Naive thymus-derived CD4-positive, alpha-beta T cell (primary cell): ENCODE data around the gene EYS. TPM values are rescaled to one million over a fixed set of nuclear protein-coding genes. Genes with fewer than 3 reads are reported as not detected.

ENCODE experiments used
- ATAC-seq: fragments of 150-1000 bp; cut with Tn5 transposase; 2 replicates; pipeline ENCODE4 v1.10.0; 2021; ENCODE audit warnings: mild to moderate bottlenecking, moderate library complexity
- CTCF ChIA-PET: fragments of 350-600 bp; sonication (Branson Sonifier 250); formaldehyde crosslinking; loops from one replicate; lab custom pipeline; 2021; ENCODE audit warnings: antibody characterized with exemption; lab: Charles Lee
- POLR2A ChIA-PET: fragments of 350-600 bp; sonication (Branson Sonifier 250); formaldehyde crosslinking; loops from one replicate; lab custom pipeline; 2021; ENCODE audit warnings: antibody characterized with exemption, inconsistent platforms; lab: Charles Lee
- DNase-seq, 9 donors: peaks; one replicate each; pipeline versions ENCODE4 v3.0.0 to v3.0.0-alpha.2; 2020 to 2022; ENCODE audit warnings: mixed read lengths in 1 of 9
- H3K27ac ChIP-seq: one replicate; pipeline ENCODE4 v1.7.0; 2013; ENCODE audit warnings: mild to moderate bottlenecking, low read depth, low read length, moderate library complexity
- H3K27me3 ChIP-seq, 2 donors: one replicate each; pipeline ENCODE4 v1.7.0; 2013; ENCODE audit warnings: low read length in 2 of 2, mild to moderate bottlenecking in 2 of 2, moderate library complexity in 2 of 2; ENCODE audit not compliant: control insufficient read depth in 2 of 2, insufficient read depth in 2 of 2
- H3K36me3 ChIP-seq, 3 experiments: 1 replicate in 2 of 3; 2 replicates in 1 of 3; pipeline ENCODE4 v1.7.0; 2013; ENCODE audit warnings: low read length in 3 of 3, mild to moderate bottlenecking in 3 of 3, moderate library complexity in 1 of 3; ENCODE audit not compliant: insufficient read depth in 3 of 3, control insufficient read depth in 2 of 3
- H3K4me1 ChIP-seq, 2 donors: one replicate each; pipeline ENCODE4 v1.7.0; 2013; ENCODE audit warnings: low read length in 2 of 2, mild to moderate bottlenecking in 2 of 2, moderate library complexity in 1 of 2; ENCODE audit not compliant: control insufficient read depth in 2 of 2, insufficient read depth in 2 of 2
- H3K4me3 ChIP-seq: 2 replicates; pipeline ENCODE4 v1.7.0; 2013; ENCODE audit warnings: mild to moderate bottlenecking, low read length
- H3K9me3 ChIP-seq, 3 experiments: 1 replicate in 2 of 3; 2 replicates in 1 of 3; pipeline ENCODE4 v1.7.0; 2013; ENCODE audit warnings: low read length in 3 of 3; ENCODE audit not compliant: control insufficient read depth in 2 of 3
- H3K27ac Mint-ChIP-seq, 9 donors: one replicate each; pipeline ENCODE4 v1.8.0; 2020 to 2022; ENCODE audit warnings: mixed read lengths in 9 of 9, mild to moderate bottlenecking in 8 of 9, moderate library complexity in 5 of 9, inconsistent platforms in 2 of 9
- H3K27me3 Mint-ChIP-seq, 5 donors: one replicate each; pipeline ENCODE4 v1.8.0; 2021 to 2022; ENCODE audit warnings: mixed read lengths in 5 of 5, mild to moderate bottlenecking in 1 of 5
- H3K36me3 Mint-ChIP-seq, 5 donors: one replicate each; pipeline ENCODE4 v1.8.0; 2020 to 2022; ENCODE audit warnings: mixed read lengths in 5 of 5, mild to moderate bottlenecking in 3 of 5, inconsistent platforms in 1 of 5
- H3K4me1 Mint-ChIP-seq, 7 donors: one replicate each; pipeline ENCODE4 v1.8.0; 2020 to 2022; ENCODE audit warnings: mixed read lengths in 7 of 7, mild to moderate bottlenecking in 3 of 7, inconsistent platforms in 1 of 7
- H3K4me3 Mint-ChIP-seq, 10 donors: one replicate each; pipeline ENCODE4 v1.8.0; 2020 to 2022; ENCODE audit warnings: mild to moderate bottlenecking in 10 of 10, mixed read lengths in 10 of 10, moderate library complexity in 6 of 10, inconsistent platforms in 2 of 10
- H3K9me3 Mint-ChIP-seq, 11 donors: one replicate each; pipeline ENCODE4 v1.8.0; 2020 to 2022; ENCODE audit warnings: mixed read lengths in 11 of 11, mild to moderate bottlenecking in 4 of 11, inconsistent platforms in 1 of 11, moderate library complexity in 1 of 11
- intact Hi-C, 2 donors: fragments of 100-400 bp; cut with micrococcal nuclease; formaldehyde crosslinking; loops; one replicate each; pipeline ENCODE4 v1.15.1; 2023
- polyA plus RNA-seq, 2 donors: library from polyadenylated mRNA; unstranded; fragments of 300-500 nt; fragmentation: Illumina TruSeq; gene quantifications; one replicate each; pipeline ENCODE4 v1.2.3, GENCODE V29; 2021
- total RNA-seq, 6 experiments: library from RNA in 5 of 6; stranded (reverse) in 5 of 6; gene quantifications; 1 replicate in 5 of 6; 2 replicates in 1 of 6; pipeline ENCODE4 v1.2.3 and lab custom pipeline; 2021 to 2026

EYS gene
- total and polyA plus RNA-seq, 7 experiments from 2014 or later, result 0.07 to 0.21 (median 0.13) TPM; not detected in 4

DNA sequence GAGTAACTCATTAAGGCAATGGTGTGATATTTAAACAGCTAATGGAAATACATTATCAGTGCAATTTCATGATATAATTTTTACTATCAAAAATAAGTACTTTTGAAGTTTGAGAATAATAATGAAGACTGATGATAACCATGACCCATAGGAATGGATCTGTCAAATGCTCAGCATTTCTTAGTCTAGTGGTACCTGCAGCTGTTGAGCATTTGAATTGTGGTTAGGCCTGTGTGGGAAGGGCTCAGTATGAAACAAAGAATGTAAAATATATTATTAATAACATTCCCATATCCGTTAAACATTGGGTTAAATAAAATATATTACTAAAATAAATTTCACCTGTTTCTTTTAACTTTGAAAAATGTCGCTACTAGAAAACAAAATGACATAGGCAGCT, 1898.5 kb downstream of the EYS start:
- H3K4me1 ChIP-seq, result no peaks in the 10 kb centered on the region
- CTCF ChIA-PET, result no interaction called here
- DNase-seq, result no peak

DNA sequence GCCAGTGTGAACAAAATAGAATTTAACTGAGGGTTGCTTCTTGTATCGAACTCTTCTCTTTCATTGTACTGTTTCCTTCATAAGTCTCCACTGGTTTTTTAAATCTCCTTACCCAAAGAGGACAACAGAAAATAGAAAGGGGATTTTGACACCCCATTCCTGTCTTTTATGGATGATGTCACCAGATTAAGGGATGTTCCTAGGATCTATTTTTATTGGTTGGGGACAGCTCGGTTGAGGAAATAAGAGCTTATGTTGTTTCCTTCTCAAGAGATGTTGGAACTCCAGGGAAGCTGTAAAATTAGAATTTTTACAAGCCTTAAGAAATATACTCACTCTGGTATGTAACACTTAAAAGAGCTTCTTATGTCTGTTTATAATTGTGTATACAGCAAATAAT, 1900.0 kb downstream of the EYS start:
- no peaks in the 10 kb centered on the region for H3K9me3 Mint-ChIP-seq
- H3K36me3 Mint-ChIP-seq, result no peaks in the 10 kb centered on the region
- Histone ChIP-seq H3K4me3 (no peak overlapping the region), H3K4me1 (no peaks in the 10 kb centered on the region), H3K27me3 (no peaks in the 10 kb centered on the region), H3K27ac (no peak overlapping the region), H3K36me3 (no peaks in the 10 kb centered on the region), H3K9me3 (no peaks in the 10 kb centered on the region)
- DNase-seq (no peak), ATAC-seq (no peak)
- CTCF ChIA-PET, result no interaction called here
- no peak overlapping the region for H3K27ac Mint-ChIP-seq
- POLR2A ChIA-PET, result no interaction called here
- H3K27me3 Mint-ChIP-seq, result peaks cover 0 to 8% (median 5%) of the 10 kb centered on the region in 5 donors
- intact Hi-C loops, result no loop called here
- H3K4me1 Mint-ChIP-seq, result peaks cover 0 to 3% (median 0%) of the 10 kb centered on the region in 7 donors
- H3K4me3 Mint-ChIP-seq, result no peak overlapping the region

More for the DNA sequence above, 1898.5 kb downstream of the EYS start:
- Histone ChIP-seq H3K36me3 (no peaks in the 10 kb centered on the region), H3K27ac (no peak overlapping the region), H3K9me3 (no peaks in the 10 kb centered on the region), H3K27me3 (no peaks in the 10 kb centered on the region), H3K4me3 (no peak overlapping the region)
- no peaks in the 10 kb centered on the region for H3K9me3 Mint-ChIP-seq
- H3K36me3 Mint-ChIP-seq, result no peaks in the 10 kb centered on the region
- H3K4me1 Mint-ChIP-seq, result peaks cover 0 to 3% (median 0%) of the 10 kb centered on the region in 7 donors
- no peak overlapping the region for H3K27ac Mint-ChIP-seq
- ATAC-seq, result no peak
- intact Hi-C loops, result no loop called here
- H3K4me3 Mint-ChIP-seq, result no peak overlapping the region
- POLR2A ChIA-PET, result no interaction called here
- peaks cover under 1 to 12% (median 5%) of the 10 kb centered on the region in 5 donors for H3K27me3 Mint-ChIP-seq

DNA sequence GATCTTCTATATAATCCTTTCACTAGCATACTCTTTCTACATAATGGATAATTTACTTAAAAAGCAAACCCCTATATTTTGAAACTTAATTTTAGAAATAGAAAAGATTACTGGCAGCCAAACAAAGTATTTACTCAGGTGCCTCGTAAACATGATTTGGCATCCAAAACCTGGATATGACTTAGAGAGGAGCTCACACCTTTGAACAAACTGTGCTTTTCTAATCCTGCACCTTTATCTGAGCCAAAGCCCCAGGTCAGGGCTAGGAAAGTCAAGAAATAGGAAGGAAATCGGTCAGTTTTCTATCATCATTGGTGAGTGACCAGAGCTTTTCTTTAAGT, 1900.5 kb downstream of the EYS start:
- no peaks in the 10 kb centered on the region for H3K36me3 Mint-ChIP-seq
- intact Hi-C loops, result no loop called here
- H3K9me3 Mint-ChIP-seq, result no peaks in the 10 kb centered on the region
- ATAC-seq (no peak), DNase-seq (no peak)
- Histone ChIP-seq H3K36me3 (no peaks in the 10 kb centered on the region), H3K4me1 (no peaks in the 10 kb centered on the region), H3K27me3 (no peaks in the 10 kb centered on the region), H3K27ac (no peak overlapping the region), H3K9me3 (no peaks in the 10 kb centered on the region), H3K4me3 (no peak overlapping the region)
- H3K4me3 Mint-ChIP-seq, result no peak overlapping the region
- peaks cover 0 to 3% (median 0%) of the 10 kb centered on the region in 7 donors for H3K4me1 Mint-ChIP-seq
- H3K27ac Mint-ChIP-seq, result no peak overlapping the region
- CTCF ChIA-PET, result no interaction called here
- POLR2A ChIA-PET, result no interaction called here
- H3K27me3 Mint-ChIP-seq, result peaks cover 0 to 5% (median 3%) of the 10 kb centered on the region in 5 donors

DNA sequence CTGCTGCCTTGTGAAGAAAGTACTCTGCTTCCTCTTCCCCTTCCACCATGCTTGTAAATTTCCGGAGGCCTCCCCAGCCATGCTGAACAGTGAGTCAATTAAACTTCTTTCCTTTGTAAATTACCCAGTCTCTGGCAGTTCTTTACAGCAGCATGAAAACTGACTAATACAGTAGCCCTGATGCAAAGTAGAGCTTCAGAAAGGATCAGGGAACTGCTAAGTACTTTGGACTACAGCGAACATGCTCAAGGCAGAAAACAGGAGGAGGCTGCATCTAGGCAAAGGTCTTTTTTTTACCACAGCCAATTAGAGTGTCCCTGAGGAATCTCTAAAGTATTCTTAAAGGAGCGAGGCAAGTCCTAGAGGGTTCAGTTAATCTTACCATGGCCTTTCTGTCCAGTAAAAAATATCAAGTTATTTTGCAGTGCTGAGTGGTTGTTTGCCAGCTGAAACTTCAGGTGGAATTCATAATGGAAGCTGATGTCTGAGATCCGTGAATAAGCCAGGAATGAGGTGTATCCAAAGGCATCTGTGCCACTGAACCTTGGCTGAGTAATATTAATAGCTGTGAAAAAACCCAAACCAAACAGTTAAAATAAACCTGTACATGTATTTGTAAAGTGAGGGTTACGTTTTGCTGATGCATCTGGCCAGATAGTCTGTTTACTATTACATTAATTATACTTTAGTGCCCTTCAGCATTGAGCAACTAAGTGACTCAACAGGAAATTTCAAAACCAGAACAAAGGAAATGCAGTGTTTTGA, 1901.0 kb downstream of the EYS start:
- Histone ChIP-seq H3K4me1 (no peaks in the 10 kb centered on the region), H3K27me3 (no peaks in the 10 kb centered on the region), H3K27ac (no peak overlapping the region), H3K4me3 (no peak overlapping the region), H3K36me3 (no peaks in the 10 kb centered on the region), H3K9me3 (no peaks in the 10 kb centered on the region)
- intact Hi-C loops, result no loop called here
- Mint-ChIP-seq H3K27ac (no peak overlapping the region), H3K27me3 (peaks cover 0 to 5% (median 2%) of the 10 kb centered on the region in 5 donors), H3K9me3 (no peaks in the 10 kb centered on the region), H3K36me3 (no peaks in the 10 kb centered on the region), H3K4me3 (peak overlapping the region in 1 of 10 donors; percentile 11), H3K4me1 (peaks cover 0 to 3% (median 0%) of the 10 kb centered on the region in 7 donors)
- ATAC-seq (peak; percentile 80), DNase-seq (no peak)
- ChIA-PET CTCF (no interaction called here), POLR2A (no interaction called here)

DNA sequence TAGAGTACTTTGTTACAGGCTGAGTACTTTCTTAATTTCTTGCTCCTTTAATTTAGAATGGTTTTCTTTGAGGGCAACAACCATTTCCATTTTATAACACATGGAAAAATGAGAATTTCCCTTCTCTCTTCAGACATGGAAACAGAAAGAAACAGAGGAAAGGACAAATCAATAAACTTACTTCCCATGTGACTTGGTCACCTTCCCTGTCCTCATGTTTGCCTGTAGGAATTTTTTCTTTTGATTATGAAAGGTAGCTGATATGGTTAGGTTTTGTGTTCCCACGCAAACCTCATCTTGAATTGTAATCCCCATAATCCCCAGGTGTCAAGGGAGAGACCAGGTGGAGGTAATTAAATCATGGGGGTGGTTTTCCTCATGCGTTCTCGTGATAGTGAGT, 1901.7 kb downstream of the EYS start:
- H3K27ac ChIP-seq, result no peak overlapping the region
- H3K4me3 Mint-ChIP-seq, result peak overlapping the region in 1 of 10 donors; percentile 11
- no peaks in the 10 kb centered on the region for H3K36me3 Mint-ChIP-seq
- H3K9me3 ChIP-seq, result no peaks in the 10 kb centered on the region
- H3K4me1 ChIP-seq, result no peaks in the 10 kb centered on the region
- DNase-seq (no peak), ATAC-seq (no peak)
- no peak overlapping the region for H3K4me3 ChIP-seq
- peaks cover 0 to 5% (median 2%) of the 10 kb centered on the region in 5 donors for H3K27me3 Mint-ChIP-seq
- H3K27me3 ChIP-seq, result no peaks in the 10 kb centered on the region
- H3K4me1 Mint-ChIP-seq, result peaks cover 0 to 3% (median 0%) of the 10 kb centered on the region in 7 donors
- intact Hi-C loops, result no loop called here
- H3K9me3 Mint-ChIP-seq, result no peaks in the 10 kb centered on the region
- no peaks in the 10 kb centered on the region for H3K36me3 ChIP-seq
- CTCF ChIA-PET, result no interaction called here
- POLR2A ChIA-PET, result no interaction called here
- no peak overlapping the region for H3K27ac Mint-ChIP-seq

DNA sequence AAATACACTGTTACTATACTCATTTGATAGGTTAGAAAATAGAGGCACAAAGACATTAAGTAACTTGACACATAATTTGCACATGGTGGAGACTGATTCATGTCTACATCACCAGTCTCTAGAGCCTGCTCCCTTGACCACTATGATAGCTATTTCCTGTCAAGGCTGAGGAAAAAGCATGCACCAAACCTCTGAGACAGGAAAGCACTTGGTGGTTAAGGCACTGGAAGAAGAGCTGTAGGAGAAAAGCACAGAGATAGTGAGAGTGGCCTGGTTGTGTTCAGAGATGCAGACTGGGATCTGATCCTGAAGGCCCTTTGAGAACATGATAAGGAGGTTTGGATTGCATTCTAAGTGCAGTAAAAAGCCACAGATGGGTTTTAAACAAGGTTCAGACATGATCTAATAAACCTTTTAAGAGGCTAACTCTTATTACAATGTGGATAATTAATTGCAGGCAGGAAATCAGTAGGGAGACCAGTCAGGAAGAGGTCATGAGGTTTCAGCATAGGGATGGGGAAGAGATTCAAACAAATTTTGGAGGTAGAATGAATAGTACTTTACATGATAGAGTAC, 1902.6 kb downstream of the EYS start:
- ATAC-seq (no peak), DNase-seq (no peak)
- Mint-ChIP-seq H3K4me3 (no peak overlapping the region), H3K36me3 (no peaks in the 10 kb centered on the region), H3K27ac (no peak overlapping the region), H3K9me3 (no peaks in the 10 kb centered on the region), H3K27me3 (peaks cover 2 to 9% (median 5%) of the 10 kb centered on the region in 5 donors), H3K4me1 (peaks cover 0 to 3% (median 0%) of the 10 kb centered on the region in 7 donors)
- CTCF ChIA-PET, result no interaction called here
- no peaks in the 10 kb centered on the region for H3K9me3 ChIP-seq
- H3K36me3 ChIP-seq, result no peaks in the 10 kb centered on the region
- no peak overlapping the region for H3K4me3 ChIP-seq
- intact Hi-C loops, result no loop called here
- POLR2A ChIA-PET, result no interaction called here
- H3K27ac ChIP-seq, result no peak overlapping the region
- no peaks in the 10 kb centered on the region for H3K4me1 ChIP-seq
- H3K27me3 ChIP-seq, result no peaks in the 10 kb centered on the region

DNA sequence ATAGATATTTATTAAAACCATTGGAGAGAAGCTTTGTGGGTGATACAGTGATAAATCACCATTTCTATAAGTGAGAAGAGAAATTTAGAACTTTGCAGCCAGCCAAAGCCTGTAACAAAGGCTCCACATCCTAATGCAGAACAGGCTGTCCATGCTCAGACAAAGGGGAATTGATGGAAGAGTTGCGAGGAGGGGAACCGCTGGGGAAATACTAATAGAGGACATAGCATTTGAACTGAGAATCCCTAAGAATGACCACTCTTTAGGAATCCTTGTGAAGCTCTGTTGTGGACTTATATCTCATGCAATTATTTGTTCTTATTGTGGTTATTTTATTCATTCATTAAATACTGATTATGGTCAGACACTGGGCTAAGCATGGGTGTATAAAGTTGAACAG, 1903.7 kb downstream of the EYS start:
- no peak overlapping the region for H3K4me3 Mint-ChIP-seq
- intact Hi-C loops, result no loop called here
- CTCF ChIA-PET, result no interaction called here
- no peaks in the 10 kb centered on the region for H3K27me3 ChIP-seq
- ATAC-seq (no peak), DNase-seq (no peak)
- POLR2A ChIA-PET, result no interaction called here
- no peaks in the 10 kb centered on the region for H3K9me3 ChIP-seq
- no peaks in the 10 kb centered on the region for H3K36me3 Mint-ChIP-seq
- H3K4me1 Mint-ChIP-seq, result peaks cover 0 to 3% (median 0%) of the 10 kb centered on the region in 7 donors
- H3K9me3 Mint-ChIP-seq, result no peaks in the 10 kb centered on the region
- H3K36me3 ChIP-seq, result no peaks in the 10 kb centered on the region
- H3K27ac ChIP-seq, result no peak overlapping the region
- H3K27me3 Mint-ChIP-seq, result peaks cover 2 to 11% (median 5%) of the 10 kb centered on the region in 5 donors
- no peak overlapping the region for H3K27ac Mint-ChIP-seq
- H3K4me1 ChIP-seq, result no peaks in the 10 kb centered on the region
- no peak overlapping the region for H3K4me3 ChIP-seq
